MCF 10A (cell line): ENCODE measurements around the gene HEXIM1. TPM values are rescaled to one million over a fixed set of nuclear protein-coding genes. Genes with fewer than 3 reads are reported as not detected.

Source experiments
- BruUV-seq: library from RNA; stranded (reverse); fragments of 400-500 nt; replicated peaks from 2 replicates; lab custom pipeline; 2021; lab: Mats Ljungman, UMichigan
- CTCF ChIA-PET: fragments of 300-600 bp; sonication (Branson Sonifier 250); formaldehyde crosslinking; extraction: SDS; loops from one replicate; lab custom pipeline; 2021; ENCODE audit warnings: antibody characterized with exemption, inconsistent platforms; lab: Yijun Ruan, JAX
- POLR2A ChIA-PET: fragments of 300-600, 350-650 bp; sonication (Branson Sonifier 250); formaldehyde crosslinking; extraction: SDS; loops from one replicate; lab custom pipeline; 2020; ENCODE audit warnings: antibody characterized with exemption, inconsistent platforms; lab: Yijun Ruan, JAX
- DNase-seq: peaks from one replicate; pipeline ENCODE4 v3.0.0-alpha.2; 2018; ENCODE audit not compliant: unreplicated experiment
- H3K27ac Mint-ChIP-seq: one replicate; pipeline ENCODE4 v1.8.0; 2022; ENCODE audit warnings: mild to moderate bottlenecking, low read depth, mixed read lengths; ENCODE audit not compliant: unreplicated experiment
- H3K27me3 Mint-ChIP-seq: one replicate; pipeline ENCODE4 v1.8.0; 2022; ENCODE audit warnings: mixed read lengths; ENCODE audit not compliant: insufficient read depth, unreplicated experiment
- H3K36me3 Mint-ChIP-seq: one replicate; pipeline ENCODE4 v1.8.0; 2022; ENCODE audit warnings: mild to moderate bottlenecking, moderate library complexity, mixed read lengths; ENCODE audit not compliant: insufficient read depth, unreplicated experiment
- H3K4me1 Mint-ChIP-seq: one replicate; pipeline ENCODE4 v1.8.0; 2022; ENCODE audit warnings: mixed read lengths; ENCODE audit not compliant: insufficient read depth, unreplicated experiment
- H3K4me3 Mint-ChIP-seq: one replicate; pipeline ENCODE4 v1.8.0; 2022; ENCODE audit warnings: mild to moderate bottlenecking, moderate library complexity, mixed read lengths; ENCODE audit not compliant: unreplicated experiment
- H3K9me3 Mint-ChIP-seq: one replicate; pipeline ENCODE4 v1.8.0; 2022; ENCODE audit warnings: mixed read lengths; ENCODE audit not compliant: unreplicated experiment
- intact Hi-C: fragments of 100-400 bp; cut with micrococcal nuclease; formaldehyde crosslinking; loops from 2 replicates; pipeline ENCODE4 v1.14.1; 2022
- total RNA-seq: library from RNA; stranded (reverse); gene quantifications from 2 replicates; pipeline ENCODE4 v1.2.3, GENCODE V29; 2022
- TF ChIP-seq, protein P1 (sequence below): fragments of 200-600 bp; IDR thresholded peaks from one replicate; pipeline ENCODE4 v1.8.0; 2022; ENCODE audit warnings: antibody characterized with exemption, mild to moderate bottlenecking; ENCODE audit not compliant: unreplicated experiment

The HEXIM1 gene
- total RNA-seq, 1 experiment from 2014 or later: 26.7 TPM

DNA sequence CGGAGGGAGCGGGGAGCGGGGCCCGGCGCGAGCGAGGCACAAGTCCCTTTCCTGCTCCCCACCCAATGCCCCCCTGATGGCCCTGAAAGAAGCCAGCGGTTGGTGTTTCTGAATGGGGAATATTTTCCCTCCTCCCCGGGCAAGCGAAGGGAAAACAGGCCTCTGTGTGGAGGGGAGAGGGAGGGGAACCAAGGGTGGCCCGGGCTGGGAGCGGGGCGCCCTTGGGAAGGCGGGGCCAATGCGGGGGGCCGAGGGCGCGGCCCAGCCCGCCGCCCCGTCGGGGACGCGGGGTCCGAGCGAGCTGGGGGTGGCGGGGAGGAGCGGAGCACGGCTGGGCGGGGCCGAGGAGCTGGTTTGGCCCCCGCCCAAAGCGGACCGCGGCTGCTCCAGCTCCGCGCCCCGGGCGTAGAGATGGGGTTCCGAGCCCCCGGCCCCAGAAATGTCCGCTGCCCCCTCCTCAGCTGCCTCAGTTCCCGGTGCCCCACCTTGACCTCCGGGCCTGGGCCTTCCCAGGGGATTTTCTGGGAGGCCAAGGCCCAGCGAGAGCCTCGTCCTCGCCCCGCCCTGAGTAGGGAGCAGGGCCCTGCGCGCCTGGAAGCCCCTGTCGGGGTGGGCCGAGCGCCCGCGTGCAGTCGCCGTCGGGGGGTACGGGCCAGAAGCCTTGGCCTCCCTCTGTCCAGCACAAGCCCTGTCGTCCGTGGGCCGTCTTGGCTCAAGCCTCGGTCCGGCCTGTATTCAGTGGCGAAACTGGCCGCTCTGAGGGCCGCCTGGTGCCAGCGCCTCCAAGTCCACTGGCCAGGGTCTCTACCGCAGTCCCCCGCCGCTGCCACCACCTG, 3.9 kb upstream of the HEXIM1 start:
- ChIA-PET POLR2A (no interaction called here), CTCF (interaction anchor here (1.2 kb wide), 1 partner anchor 9 kb away, joined by 4 read pairs; the partner anchor contains the start of gene ACBD4)
- DNase-seq: no peak
- intact Hi-C loops: loop anchor here (5.0 kb wide), 1 partner anchor 173 kb away; the partner anchor contains the start of gene MAP3K14
- H3K9me3 Mint-ChIP-seq: no peaks in the 10 kb centered on the region
- BruUV-seq: no TSS peak
- peaks cover 14% of the 10 kb centered on the region for H3K4me1 Mint-ChIP-seq
- no peak overlapping the region for H3K27ac Mint-ChIP-seq
- H3K36me3 Mint-ChIP-seq: peaks cover 29% of the 10 kb centered on the region
- TF ChIP-seq, protein P1, sequence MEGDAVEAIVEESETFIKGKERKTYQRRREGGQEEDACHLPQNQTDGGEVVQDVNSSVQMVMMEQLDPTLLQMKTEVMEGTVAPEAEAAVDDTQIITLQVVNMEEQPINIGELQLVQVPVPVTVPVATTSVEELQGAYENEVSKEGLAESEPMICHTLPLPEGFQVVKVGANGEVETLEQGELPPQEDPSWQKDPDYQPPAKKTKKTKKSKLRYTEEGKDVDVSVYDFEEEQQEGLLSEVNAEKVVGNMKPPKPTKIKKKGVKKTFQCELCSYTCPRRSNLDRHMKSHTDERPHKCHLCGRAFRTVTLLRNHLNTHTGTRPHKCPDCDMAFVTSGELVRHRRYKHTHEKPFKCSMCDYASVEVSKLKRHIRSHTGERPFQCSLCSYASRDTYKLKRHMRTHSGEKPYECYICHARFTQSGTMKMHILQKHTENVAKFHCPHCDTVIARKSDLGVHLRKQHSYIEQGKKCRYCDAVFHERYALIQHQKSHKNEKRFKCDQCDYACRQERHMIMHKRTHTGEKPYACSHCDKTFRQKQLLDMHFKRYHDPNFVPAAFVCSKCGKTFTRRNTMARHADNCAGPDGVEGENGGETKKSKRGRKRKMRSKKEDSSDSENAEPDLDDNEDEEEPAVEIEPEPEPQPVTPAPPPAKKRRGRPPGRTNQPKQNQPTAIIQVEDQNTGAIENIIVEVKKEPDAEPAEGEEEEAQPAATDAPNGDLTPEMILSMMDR: no peak
- H3K4me3 Mint-ChIP-seq: no peak overlapping the region
- H3K27me3 Mint-ChIP-seq: no peaks in the 10 kb centered on the region

DNA sequence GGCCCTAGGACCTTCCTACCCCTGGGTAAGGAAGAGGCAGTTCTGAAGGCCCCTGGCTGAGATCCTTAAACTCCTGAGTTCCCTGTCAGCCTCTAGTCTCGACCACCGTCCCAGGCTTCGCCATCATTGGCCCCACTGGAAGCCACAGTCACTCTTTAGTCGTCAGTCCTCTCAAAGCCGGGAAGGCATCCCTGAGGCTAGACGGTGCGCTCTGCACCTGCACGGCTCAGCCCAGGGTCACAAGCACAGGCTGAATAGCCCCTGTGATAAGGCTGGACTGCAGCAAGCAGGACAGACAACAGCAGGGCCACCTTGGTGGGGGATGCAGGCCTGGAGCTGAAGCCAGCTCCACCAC, 3.3 kb upstream of the HEXIM1 start:
- TF ChIP-seq, protein P1: no peak
- ChIA-PET POLR2A (interaction anchor here (1.7 to 12.7 kb wide), 2 partner anchors 22 to 52 kb away, joined by 8 to 1083 read pairs; partner anchors contain the start of gene HEXIM2), CTCF (interaction anchor here (0.6 kb wide), 1 partner anchor 52 kb away, joined by 3 read pairs; no protein-coding TSS in a partner anchor)
- intact Hi-C loops: loop anchor here (5.0 kb wide), 1 partner anchor 172 kb away; the partner anchor contains the start of gene MAP3K14
- H3K4me3 Mint-ChIP-seq: no peak overlapping the region
- H3K36me3 Mint-ChIP-seq: peaks cover 35% of the 10 kb centered on the region
- no peak overlapping the region for H3K27ac Mint-ChIP-seq
- H3K9me3 Mint-ChIP-seq: no peaks in the 10 kb centered on the region
- no peak for DNase-seq
- H3K27me3 Mint-ChIP-seq: no peaks in the 10 kb centered on the region
- BruUV-seq: no TSS peak
- peaks cover 14% of the 10 kb centered on the region for H3K4me1 Mint-ChIP-seq

DNA sequence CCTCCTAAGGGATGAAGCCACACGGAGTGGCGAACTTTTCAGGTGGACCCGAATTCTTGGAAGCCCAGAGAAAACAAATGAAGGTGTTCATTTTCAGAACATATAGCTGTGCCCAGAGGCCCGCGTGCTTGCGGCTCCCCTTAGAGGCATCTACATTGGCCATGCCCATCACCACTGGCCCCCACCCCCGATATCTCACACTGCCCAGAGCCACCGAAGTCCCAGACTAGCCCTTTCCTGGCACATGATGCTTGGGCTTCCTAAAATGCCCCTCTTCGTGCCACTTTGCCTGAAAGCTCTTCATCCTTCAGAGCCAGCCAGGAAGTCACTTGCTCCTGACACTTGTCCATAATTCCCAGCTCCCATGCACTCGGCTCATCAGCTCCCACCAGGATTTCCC, 2.1 kb upstream of the HEXIM1 start:
- TF ChIP-seq, protein P1: no peak
- CTCF ChIA-PET: interaction anchor here (1.0 kb wide), 1 partner anchor 10 kb away, joined by 5 read pairs; the partner anchor contains the start of gene ACBD4
- peak overlapping the region; percentile 100 for H3K27ac Mint-ChIP-seq
- no peaks in the 10 kb centered on the region for H3K27me3 Mint-ChIP-seq
- peaks cover 40% of the 10 kb centered on the region for H3K36me3 Mint-ChIP-seq
- H3K4me1 Mint-ChIP-seq: peaks cover 17% of the 10 kb centered on the region
- intact Hi-C loops: loop anchor here (5.0 kb wide), 1 partner anchor 171 kb away; the partner anchor contains the start of gene MAP3K14
- no peak for DNase-seq
- no TSS peak for BruUV-seq
- peak overlapping the region; percentile 97 for H3K4me3 Mint-ChIP-seq
- POLR2A ChIA-PET: interaction anchor here (0.7 to 12.7 kb wide), 4 partner anchors 21 to 131 kb away, joined by 3 to 1083 read pairs (median 6); partner anchors contain the start of gene HEXIM2
- H3K9me3 Mint-ChIP-seq: no peaks in the 10 kb centered on the region

DNA sequence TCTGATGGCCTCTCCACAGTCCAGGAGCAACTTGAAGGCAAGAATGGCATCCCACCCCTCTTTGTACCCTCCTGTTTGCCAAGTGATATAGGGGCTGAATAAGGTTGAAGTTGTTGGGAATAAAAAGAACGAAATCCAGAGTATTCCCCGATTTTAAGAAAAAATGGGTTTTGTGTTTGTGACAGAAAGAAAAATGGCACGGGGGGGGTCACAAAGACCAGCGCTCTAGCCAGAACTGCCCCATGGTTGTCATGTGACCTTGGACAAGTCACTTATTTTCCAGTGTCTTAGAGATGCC, 1.7 kb upstream of the HEXIM1 start:
- TF ChIP-seq, protein P1: no peak
- BruUV-seq: no TSS peak
- H3K27ac Mint-ChIP-seq: peak overlapping the region; percentile 100
- no peaks in the 10 kb centered on the region for H3K27me3 Mint-ChIP-seq
- H3K9me3 Mint-ChIP-seq: no peaks in the 10 kb centered on the region
- ChIA-PET CTCF (interaction anchor here (1.0 kb wide), 1 partner anchor 11 kb away, joined by 5 read pairs; the partner anchor contains the start of gene ACBD4), POLR2A (interaction anchor here (0.7 to 12.7 kb wide), 4 partner anchors 20 to 131 kb away, joined by 3 to 1083 read pairs (median 6); partner anchors contain the start of gene HEXIM2)
- DNase-seq: no peak
- peaks cover 20% of the 10 kb centered on the region for H3K4me1 Mint-ChIP-seq
- intact Hi-C loops: loop anchor here (5.0 kb wide), 1 partner anchor 171 kb away; the partner anchor contains the start of gene MAP3K14
- H3K36me3 Mint-ChIP-seq: peaks cover 44% of the 10 kb centered on the region
- H3K4me3 Mint-ChIP-seq: peak overlapping the region; percentile 97
